ENCODE data around the gene PLEKHA1.

PLEKHA1 gene

GRCh38 chr10:122346326-122346950, 28.1 kb upstream of the PLEKHA1 start:
- no peak for DNase-seq (ENCODE audit: low read depth in 2 of 2)

DNA sequence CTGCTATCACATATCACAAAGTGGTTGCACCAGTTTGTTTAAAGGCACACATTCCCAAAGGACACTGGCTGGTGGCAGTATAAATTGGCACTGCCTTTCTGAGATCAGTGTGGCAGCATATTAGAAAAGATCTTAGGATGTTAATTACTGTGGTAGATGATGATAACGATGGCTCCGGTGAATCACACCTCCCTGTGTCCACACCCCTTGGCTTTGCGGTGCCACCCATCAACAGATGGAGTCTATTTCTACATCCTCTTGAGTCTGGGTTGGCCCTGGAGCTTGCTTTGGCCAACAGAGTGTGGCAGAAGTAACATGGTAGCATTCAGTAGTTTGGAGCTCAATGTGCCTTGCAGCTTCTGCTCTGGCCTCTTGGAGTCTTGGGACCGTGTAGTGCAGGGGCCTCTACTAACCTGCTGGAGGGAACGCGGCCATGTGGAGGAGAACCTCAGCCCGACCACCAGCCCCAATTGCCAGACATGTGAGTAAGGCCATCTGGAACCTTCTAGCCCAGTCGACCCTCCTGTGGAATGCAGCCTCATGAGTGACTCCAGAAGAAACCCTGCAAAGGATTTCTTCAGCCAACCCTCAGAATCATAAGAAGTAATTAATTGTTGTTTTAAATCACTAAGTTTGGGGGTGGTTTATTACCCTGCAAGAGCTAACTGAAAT, 27.2 kb upstream of the PLEKHA1 start:
- DNase-seq (ENCODE audit: low read depth in 2 of 2), result no peak

- DNase-seq (ENCODE audit: low read depth in 2 of 2), result no peak
Measured at GRCh38 chr10:122348512-122348911, 26.0 kb upstream of the PLEKHA1 start.

DNA sequence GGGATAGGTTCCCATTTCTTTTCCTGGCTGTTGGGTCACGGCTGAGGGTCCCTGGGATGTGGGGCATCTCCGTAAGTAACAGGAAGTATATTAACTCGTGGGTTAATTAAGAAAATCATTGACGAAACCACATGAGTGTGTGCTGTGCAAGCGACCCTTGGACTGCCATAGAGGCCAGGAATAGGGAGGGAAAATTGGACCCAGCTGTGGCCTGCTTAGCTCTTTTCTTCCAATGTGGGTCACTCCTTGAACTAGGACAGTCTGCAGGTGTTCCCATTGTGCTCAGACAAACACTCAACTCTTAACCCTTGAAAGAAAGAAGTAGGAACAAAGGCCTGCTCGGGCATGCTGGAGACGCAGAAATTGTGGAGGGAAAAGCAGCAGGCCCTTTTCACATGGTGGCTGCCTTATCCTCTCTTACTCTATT, 25.6 kb upstream of the PLEKHA1 start:
- no peak for DNase-seq (ENCODE audit: low read depth in 2 of 2)

GRCh38 chr10:122349758-122350369, 24.6 kb upstream of the PLEKHA1 start:
- no peak for DNase-seq (ENCODE audit: low read depth in 2 of 2)

DNA sequence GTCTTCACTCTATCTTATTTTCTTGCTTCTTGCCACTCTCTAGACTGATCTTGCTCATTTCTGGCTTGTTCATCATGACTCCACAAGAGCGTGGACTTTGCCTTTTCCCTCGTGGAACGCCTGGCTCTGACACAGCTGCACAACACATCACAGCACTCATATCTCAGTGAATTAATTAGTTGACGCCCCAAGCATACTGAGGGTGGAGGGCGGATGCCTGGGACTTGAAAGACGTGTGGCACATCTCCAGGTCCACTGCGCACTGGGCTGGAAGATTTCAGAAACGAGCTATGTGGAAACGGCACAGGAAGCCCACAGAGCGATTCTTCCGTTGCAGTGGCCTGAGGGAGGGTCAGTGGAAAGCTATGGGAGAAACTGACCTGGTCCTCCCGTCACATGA, 23.6 kb upstream of the PLEKHA1 start:
- DNase-seq (ENCODE audit: low read depth in 2 of 2), result no peak

GRCh38 chr10:122352817-122353525, 21.5 kb upstream of the PLEKHA1 start:
- no peak for DNase-seq (ENCODE audit: low read depth in 2 of 2)

DNA sequence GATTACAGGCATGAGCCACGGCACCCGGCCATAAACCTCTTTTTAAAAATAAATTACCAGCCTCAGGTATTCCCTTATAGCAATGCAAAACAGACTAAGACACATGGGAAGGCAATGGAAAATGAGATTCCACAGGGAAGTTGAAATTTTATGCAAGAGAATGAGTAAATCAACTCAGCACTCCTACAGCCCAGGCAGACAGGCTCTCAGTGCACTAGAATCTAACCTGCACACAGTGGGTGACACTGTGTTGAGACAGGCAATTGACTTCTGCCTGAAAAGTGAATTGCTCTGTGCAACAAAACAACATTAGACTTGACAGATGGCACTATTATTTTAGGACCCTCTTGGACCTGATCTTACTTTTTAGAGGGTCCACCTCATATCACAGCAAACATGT, 20.1 kb upstream of the PLEKHA1 start:
- no peak for DNase-seq (ENCODE audit: low read depth in 2 of 2)

DNA sequence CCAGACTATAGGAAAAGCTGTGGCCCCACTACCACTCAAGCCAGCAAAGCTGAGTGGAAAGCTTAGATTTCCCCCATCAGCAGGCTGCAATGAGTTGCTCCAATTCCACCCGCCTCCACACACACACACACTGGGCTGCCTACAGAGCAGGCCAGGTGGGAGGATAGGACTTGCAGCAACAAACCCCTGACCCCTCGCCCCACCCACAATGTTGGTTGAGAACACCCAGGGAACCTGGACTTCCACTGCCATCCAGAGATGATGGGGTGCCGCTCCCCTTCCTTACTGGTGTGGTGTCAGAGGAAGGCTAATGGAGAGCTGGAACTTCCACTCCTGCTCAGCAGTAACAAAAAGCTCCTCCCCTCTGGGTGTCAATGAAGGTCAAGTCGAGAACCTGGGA, 16.8 kb upstream of the PLEKHA1 start:
- DNase-seq (ENCODE audit: low read depth in 2 of 2), result no peak

- DNase-seq (ENCODE audit: low read depth in 2 of 2), result no peak
Measured at GRCh38 chr10:122359621-122360020, 14.9 kb upstream of the PLEKHA1 start.

DNA sequence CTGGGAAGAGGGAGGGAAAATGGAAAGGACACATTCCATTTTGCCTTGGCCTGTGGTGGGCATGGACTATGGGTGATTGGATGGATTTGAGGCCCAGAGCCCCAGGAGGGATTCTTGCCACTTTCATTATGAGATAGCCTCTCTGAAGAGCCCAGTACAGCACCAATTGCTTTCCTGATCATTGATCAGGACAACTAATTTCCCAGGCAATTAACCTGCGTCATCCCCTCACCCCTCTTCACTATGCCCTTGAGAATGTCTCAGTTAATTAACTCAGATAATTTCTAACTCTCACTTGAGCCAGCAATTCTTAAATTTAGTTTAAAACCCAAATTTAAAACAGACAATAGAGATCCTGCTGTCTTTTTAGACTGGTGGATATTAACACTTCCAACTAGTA, 13.5 kb upstream of the PLEKHA1 start:
- no peak for DNase-seq (ENCODE audit: low read depth in 2 of 2)

DNA sequence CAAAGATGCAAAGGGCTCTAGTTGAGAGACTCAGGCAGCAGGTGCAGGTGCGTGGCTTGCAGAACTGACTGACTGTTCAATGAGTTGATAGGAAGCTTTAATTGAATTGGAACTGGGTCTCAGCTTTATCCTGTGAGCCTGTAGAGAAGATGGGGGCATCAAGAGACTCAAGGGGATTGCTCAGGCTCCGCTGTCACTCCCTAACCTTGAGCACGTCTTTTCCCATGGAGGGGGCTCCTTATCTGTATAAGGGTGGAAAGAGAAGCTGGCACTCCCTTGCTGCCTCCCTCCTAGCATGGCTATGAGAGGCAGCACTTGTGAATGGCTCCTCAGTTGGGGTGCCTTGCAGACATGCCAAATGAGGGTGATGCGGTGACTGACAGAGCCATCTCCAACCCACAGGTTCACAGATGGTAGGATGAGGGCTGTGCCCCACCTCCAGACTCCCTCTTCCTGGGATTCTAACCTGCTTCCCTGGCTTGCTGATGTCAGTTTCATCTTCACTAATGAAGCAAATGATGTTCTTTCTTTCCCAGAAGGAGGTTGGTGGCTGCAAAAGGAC, 12.4 kb upstream of the PLEKHA1 start:
- DNase-seq (ENCODE audit: low read depth in 2 of 2), result no peak

DNA sequence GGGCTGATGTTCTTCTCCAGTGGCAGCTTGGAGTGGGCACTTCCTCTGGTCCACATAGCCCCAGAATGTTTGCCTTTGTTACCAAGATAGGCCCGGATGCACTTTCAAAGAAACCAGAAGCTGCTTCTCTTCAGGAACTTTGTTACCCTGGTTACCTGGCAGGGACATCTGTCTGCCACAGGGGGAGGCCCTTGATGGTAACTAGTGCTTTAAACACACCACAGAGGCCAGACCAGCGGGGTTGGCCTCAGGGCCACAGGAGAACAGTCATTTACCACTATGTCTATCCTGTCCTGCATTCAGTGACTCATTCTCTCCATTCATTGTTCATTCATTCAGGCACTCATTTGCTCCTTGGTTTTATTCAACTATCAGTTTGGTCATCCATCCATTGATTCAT, 11.9 kb upstream of the PLEKHA1 start:
- no peak for DNase-seq (ENCODE audit: low read depth in 2 of 2)

- no peak for DNase-seq (ENCODE audit: low read depth in 2 of 2)
Measured at GRCh38 chr10:122363311-122363710, 11.2 kb upstream of the PLEKHA1 start.

DNA sequence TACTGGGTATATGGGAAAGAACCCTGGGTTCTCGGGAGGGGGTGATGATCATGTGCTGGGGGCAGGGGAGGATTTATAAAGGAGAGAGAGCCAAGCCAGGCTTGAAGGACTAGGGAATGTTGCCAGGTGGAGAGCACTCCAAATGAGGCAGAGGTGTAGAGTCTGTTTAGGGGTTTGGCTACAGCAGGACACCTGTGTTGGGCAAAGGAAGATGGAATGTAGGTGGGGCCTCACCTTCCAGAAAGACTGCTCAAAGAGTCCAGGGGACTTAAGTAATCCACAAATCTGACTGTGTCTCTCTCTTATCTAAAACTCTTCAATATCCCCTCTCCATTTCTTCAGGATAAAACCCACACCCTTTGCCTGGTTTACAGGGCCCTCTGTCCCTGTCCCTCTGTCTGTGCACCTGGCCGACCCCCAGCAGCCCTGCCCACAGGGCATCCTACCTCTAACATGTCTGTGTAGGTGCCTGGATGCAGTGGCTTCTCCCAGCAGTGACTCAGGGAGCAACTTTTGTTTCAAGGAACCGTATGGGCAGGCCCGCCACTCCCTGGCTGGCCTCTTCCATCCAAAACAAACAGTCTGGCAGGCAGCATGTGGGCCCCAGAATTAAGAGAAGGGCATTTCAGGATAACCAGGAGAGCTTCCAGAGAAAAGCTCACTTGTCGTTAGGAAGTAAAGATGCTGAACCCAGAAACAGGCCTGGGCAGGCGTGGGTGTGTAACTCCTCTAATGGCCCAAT, 10.6 kb upstream of the PLEKHA1 start:
- DNase-seq (ENCODE audit: low read depth in 2 of 2), result no peak

- no peak for DNase-seq (ENCODE audit: low read depth in 2 of 2)
Measured at GRCh38 chr10:122368502-122369254, 5.8 kb upstream of the PLEKHA1 start.

DNA sequence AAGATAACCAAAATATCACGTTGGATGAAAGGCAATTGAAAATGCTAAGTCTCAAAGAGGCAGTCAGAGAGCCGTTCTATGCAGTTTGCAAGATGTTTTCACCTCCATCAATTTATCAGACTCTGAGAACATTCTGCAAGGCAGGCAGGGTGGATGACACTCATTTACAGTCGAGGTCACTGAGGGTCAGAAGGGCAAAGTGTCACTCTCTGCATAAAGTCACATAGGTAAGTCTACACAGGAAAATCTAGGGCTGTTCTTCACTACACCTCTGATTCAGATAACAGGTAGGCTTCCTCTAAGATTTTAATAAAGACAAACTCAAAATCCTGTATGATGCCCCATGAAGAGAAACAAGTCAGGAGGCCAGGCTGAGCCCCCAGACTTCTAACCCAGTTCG, 1.4 kb upstream of the PLEKHA1 start:
- no peak for DNase-seq (ENCODE audit: low read depth in 2 of 2)

DNA sequence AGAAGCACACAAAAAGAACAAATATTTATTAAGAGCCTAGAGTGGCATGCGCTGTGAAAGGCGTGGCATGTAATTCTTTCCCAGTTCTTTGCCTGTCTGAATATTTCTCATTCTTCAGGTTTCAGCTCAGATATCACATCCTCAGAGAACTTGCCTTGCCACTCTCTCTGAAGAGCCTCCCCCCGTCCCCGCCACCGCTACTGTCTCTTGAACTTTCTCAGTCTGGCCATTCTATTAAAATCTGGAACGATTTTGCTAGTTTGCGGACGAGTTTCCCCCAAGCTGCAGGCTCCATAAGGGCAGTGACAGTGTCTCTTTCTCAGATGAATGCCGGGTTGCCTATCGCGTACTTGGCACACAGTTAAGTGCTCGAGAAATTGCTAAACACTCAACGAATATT, 787 bp upstream of the PLEKHA1 start:
- no peak for DNase-seq (ENCODE audit: low read depth in 2 of 2)

DNA sequence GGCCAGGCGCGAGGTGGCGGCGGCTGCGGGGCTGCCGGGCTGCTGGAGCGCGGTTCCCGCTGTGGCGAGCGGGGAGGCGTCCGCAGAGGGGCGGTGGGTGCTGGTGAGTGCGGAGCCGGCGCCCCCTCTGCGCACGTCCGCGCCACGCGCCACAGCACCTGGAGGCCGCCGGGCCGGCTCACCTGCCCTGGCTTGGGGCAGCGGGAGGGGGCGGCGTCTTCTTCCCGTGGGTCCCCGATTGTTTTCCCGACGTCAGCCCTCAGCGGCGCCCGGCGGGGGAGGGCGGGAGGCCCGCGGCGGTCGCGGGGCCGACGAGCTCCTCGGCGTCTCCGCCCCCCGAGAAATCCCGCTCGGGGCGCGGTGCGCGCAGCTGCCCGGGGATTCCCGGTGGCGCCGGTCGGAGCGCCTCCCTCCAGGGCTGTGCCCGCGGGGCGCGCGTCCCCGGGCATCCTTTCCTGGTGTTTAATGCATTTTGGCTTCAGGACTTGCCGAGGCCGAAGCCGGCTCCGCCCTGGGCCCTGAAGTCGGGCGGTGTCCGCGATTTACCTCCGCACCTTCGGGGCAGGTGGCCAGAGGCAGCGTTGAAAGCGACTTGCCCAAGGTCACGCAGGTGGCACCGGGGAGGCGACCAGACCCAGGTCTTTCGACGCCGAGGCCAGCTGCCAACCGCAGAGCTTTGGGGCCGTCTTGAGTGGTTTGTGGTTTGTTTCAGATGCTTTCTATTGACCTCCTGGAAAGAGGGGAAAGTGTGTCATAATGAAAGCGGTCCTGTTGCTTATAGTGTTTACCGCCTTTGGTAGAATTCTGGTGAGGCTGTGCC, 561 bp downstream of the PLEKHA1 start:
- DNase-seq (ENCODE audit: low read depth in 2 of 2), result peak; percentile 46 to 73

DNA sequence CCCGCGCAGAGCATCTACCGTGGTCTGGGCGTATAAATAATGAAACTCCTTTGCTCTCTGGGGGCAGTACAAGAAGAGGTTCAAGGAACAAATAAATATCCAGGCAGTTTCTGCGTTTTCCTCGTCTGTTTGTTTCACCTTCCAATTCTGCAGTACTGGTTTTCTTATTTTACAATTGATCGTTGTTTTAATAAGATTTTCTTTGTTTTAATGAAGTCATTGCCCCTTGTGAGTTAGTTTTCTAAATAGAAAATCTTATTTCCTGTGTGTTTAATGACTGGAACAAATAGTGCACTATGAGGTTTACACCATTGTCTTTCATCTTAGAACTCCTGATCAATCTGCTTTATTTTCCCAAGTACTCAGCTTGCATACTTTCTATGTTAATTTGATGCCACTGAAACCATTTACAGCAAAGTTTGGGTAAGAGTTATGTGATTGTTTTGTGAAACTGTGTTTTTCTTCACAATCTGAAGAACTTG, 1.2 kb downstream of the PLEKHA1 start:
- DNase-seq (ENCODE audit: low read depth in 2 of 2), result no peak
